Measurements from ENCODE around the gene PARD3. TPM values are rescaled to one million over a fixed set of nuclear protein-coding genes. Genes with fewer than 3 reads are reported as not detected.

PARD3 gene
- total RNA-seq, 2 donors from 2014 or later = 59.6 to 74.6 TPM

DNA sequence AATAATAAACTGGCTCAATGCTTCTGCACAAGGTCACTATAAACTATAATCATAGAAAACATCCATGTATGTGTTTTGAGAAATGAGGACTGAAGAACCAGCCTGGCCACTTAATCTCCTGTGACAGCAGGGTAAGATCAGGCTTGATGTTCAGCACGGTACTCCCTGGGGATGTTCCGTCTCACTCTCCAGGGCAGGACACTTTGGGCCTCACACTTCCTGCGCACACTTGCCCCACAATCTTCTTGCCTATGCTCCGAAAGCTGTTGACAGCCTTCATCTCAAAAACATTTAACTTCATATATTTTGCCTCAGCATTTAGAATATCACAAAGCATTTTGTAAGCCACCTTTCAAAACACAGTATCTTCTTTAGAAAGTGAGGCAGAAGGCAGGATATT, 92.7 kb downstream of the PARD3 start:
- Mint-ChIP-seq H3K36me3 (ENCODE audit: low read depth) (no peaks in the 10 kb centered on the region), H3K27ac (no peak overlapping the region), H3K27me3 (ENCODE audit: insufficient read depth) (no peaks in the 10 kb centered on the region), H3K4me3 (no peak overlapping the region), H3K9me3 (no peaks in the 10 kb centered on the region), H3K4me1 (peaks cover 15% of the 10 kb centered on the region)
- DNase-seq = no peak
- no peak overlapping the region for H3K27ac ChIP-seq (ENCODE audit: low read depth, low read length)
- no peak overlapping the region for H3K4me3 ChIP-seq (ENCODE audit: low read length)
- H3K36me3 ChIP-seq (ENCODE audit: control insufficient read depth, insufficient read depth, low read length) = no peaks in the 10 kb centered on the region
- 92 to 96% methylated on average over 4 of the region's 4 CpGs for WGBS, 2 experiments (ENCODE audit: insufficient coverage in 1 of 2, insufficient read length in 1 of 2)
- H3K9ac ChIP-seq (ENCODE audit: extremely low read depth, low read length, poor library complexity, severe bottlenecking) = no peak overlapping the region
- H3K27me3 ChIP-seq (ENCODE audit: control insufficient read depth, insufficient read depth, low read length, poor library complexity, severe bottlenecking) = no peaks in the 10 kb centered on the region
- TF ChIP-seq, protein P1, sequence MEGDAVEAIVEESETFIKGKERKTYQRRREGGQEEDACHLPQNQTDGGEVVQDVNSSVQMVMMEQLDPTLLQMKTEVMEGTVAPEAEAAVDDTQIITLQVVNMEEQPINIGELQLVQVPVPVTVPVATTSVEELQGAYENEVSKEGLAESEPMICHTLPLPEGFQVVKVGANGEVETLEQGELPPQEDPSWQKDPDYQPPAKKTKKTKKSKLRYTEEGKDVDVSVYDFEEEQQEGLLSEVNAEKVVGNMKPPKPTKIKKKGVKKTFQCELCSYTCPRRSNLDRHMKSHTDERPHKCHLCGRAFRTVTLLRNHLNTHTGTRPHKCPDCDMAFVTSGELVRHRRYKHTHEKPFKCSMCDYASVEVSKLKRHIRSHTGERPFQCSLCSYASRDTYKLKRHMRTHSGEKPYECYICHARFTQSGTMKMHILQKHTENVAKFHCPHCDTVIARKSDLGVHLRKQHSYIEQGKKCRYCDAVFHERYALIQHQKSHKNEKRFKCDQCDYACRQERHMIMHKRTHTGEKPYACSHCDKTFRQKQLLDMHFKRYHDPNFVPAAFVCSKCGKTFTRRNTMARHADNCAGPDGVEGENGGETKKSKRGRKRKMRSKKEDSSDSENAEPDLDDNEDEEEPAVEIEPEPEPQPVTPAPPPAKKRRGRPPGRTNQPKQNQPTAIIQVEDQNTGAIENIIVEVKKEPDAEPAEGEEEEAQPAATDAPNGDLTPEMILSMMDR (conservative IDR thresholded peaks at IDR 0.05) = no peak
- no peaks in the 10 kb centered on the region for H3K9me3 ChIP-seq (ENCODE audit: control insufficient read depth, low read length)
- no peaks in the 10 kb centered on the region for H3K4me1 ChIP-seq (ENCODE audit: control insufficient read depth, insufficient read depth, low read length)

DNA sequence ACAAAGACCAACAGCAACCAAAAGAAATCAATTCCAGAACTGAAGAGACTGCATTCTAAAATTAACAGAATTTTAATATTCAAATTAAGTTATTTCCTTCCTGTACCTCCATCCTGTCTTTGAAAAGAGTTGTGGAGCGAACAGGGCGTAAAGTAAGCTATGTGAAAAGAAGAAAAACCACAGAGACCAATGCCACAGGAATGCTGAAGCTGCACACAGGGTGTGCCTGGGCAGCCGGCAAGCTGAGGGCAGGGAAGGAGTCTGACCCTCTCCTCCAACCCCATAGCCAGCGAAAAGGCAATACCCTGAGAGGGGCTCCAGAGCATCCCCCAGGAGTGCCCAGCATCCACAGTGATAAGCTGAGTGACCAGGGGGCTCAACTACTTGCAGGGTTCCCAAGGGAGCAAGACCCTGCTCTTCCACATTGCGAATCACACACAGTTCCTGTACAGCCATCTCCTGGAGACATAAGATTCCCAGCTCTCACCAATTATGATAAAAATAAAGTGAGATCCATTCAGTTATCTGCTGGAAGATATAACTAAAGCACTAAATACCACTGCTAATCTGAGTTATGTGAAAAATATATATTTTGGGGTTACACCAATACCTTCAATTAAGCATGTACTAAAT, 93.8 kb downstream of the PARD3 start:
- H3K9me3 ChIP-seq (ENCODE audit: control insufficient read depth, low read length) = no peaks in the 10 kb centered on the region
- H3K27me3 ChIP-seq (ENCODE audit: control insufficient read depth, insufficient read depth, low read length, poor library complexity, severe bottlenecking) = no peaks in the 10 kb centered on the region
- no peaks in the 10 kb centered on the region for H3K36me3 ChIP-seq (ENCODE audit: control insufficient read depth, insufficient read depth, low read length)
- H3K4me1 ChIP-seq (ENCODE audit: control insufficient read depth, insufficient read depth, low read length) = no peaks in the 10 kb centered on the region
- no peak overlapping the region for H3K27ac ChIP-seq (ENCODE audit: low read depth, low read length)
- Mint-ChIP-seq H3K9me3 (no peaks in the 10 kb centered on the region), H3K4me3 (no peak overlapping the region), H3K36me3 (ENCODE audit: low read depth) (no peaks in the 10 kb centered on the region), H3K27me3 (ENCODE audit: insufficient read depth) (no peaks in the 10 kb centered on the region), H3K4me1 (peaks cover 15% of the 10 kb centered on the region), H3K27ac (no peak overlapping the region)
- WGBS, 2 experiments (ENCODE audit: insufficient coverage in 1 of 2, insufficient read length in 1 of 2) = 94% methylated on average over 5 of the region's 5 CpGs; no CpG with 5 or more reads in 1 of the 2 experiments
- no peak overlapping the region for H3K4me3 ChIP-seq (ENCODE audit: low read length)
- TF ChIP-seq, protein P1 (conservative IDR thresholded peaks at IDR 0.05) = no peak
- no peak for DNase-seq
- H3K9ac ChIP-seq (ENCODE audit: extremely low read depth, low read length, poor library complexity, severe bottlenecking) = no peak overlapping the region

DNA sequence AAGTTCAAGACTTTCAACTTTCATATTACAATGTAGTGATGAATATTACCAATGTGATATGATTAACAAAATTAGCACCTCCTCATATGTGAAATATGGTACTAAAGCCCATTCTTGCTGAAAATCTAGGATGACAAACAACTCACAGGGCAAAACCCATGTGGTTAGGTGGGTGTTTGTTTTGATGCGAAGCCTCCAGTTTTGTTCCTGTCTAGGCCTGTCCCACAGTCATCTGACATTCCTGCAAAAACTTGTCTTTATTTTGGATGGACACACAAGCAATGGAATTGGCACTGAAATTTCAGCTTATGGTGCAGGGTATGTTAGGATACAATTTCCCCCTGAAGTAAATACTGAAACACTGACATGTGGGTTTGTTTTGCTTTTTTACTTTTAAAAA, 95.3 kb downstream of the PARD3 start:
- TF ChIP-seq, protein P1 (conservative IDR thresholded peaks at IDR 0.05) = no peak
- no peaks in the 10 kb centered on the region for H3K9me3 Mint-ChIP-seq
- H3K27me3 Mint-ChIP-seq (ENCODE audit: insufficient read depth) = no peaks in the 10 kb centered on the region
- no peaks in the 10 kb centered on the region for H3K36me3 Mint-ChIP-seq (ENCODE audit: low read depth)
- H3K27me3 ChIP-seq (ENCODE audit: control insufficient read depth, insufficient read depth, low read length, poor library complexity, severe bottlenecking) = no peaks in the 10 kb centered on the region
- no peaks in the 10 kb centered on the region for H3K36me3 ChIP-seq (ENCODE audit: control insufficient read depth, insufficient read depth, low read length)
- H3K9me3 ChIP-seq (ENCODE audit: control insufficient read depth, low read length) = no peaks in the 10 kb centered on the region
- 95 to 100% methylated on average over 1 of the region's 1 CpG for WGBS, 2 experiments (ENCODE audit: insufficient coverage in 1 of 2, insufficient read length in 1 of 2)
- no peak overlapping the region for H3K4me3 ChIP-seq (ENCODE audit: low read length)
- H3K4me3 Mint-ChIP-seq = no peak overlapping the region
- H3K27ac Mint-ChIP-seq = no peak overlapping the region
- no peaks in the 10 kb centered on the region for H3K4me1 ChIP-seq (ENCODE audit: control insufficient read depth, insufficient read depth, low read length)
- DNase-seq = no peak
- H3K27ac ChIP-seq (ENCODE audit: low read depth, low read length) = no peak overlapping the region
- peaks cover 11% of the 10 kb centered on the region for H3K4me1 Mint-ChIP-seq
- no peak overlapping the region for H3K9ac ChIP-seq (ENCODE audit: extremely low read depth, low read length, poor library complexity, severe bottlenecking)

Measured in endodermal cell (in vitro differentiated cells).